DMS153 (cell line): ENCODE measurements around the gene GOPC.

Source experiments
- DNase-seq: peaks from one replicate; lab custom pipeline; 2025; lab: John Stamatoyannopoulos, UW

Gene GOPC

GRCh38 chr6:117514655-117515054 lies 87.7 kb downstream of the GOPC start:
- DNase-seq = no peak

GRCh38 chr6:117513778-117514365 lies 88.4 kb downstream of the GOPC start:
- DNase-seq = no peak

- no peak for DNase-seq
Measured at GRCh38 chr6:117512987-117513573, 89.2 kb downstream of the GOPC start.

GRCh38 chr6:117512056-117512828 lies 90.1 kb downstream of the GOPC start:
- DNase-seq = no peak
